DMS153 treated with DMSO at 0.1 percent for 48 hours (cell line): Measurements from ENCODE around the gene PNLIPRP2.

ENCODE experiments used
- DNase-seq: peaks from one replicate; lab custom pipeline; 2025; ENCODE audit not compliant: unreplicated experiment; lab: John Stamatoyannopoulos, UW

PNLIPRP2 gene

GRCh38 chr10:116679351-116679750 is 58.6 kb downstream of the PNLIPRP2 start:
- DNase-seq: no peak

- no peak for DNase-seq
Observed at GRCh38 chr10:116683166-116683565, 62.4 kb downstream of the PNLIPRP2 start.

- no peak for DNase-seq
Observed at GRCh38 chr10:116683821-116684220, 63.1 kb downstream of the PNLIPRP2 start.

GRCh38 chr10:116684781-116685180 is 64.0 kb downstream of the PNLIPRP2 start:
- no peak for DNase-seq

- DNase-seq: no peak
Observed at GRCh38 chr10:116685807-116686206, 65.1 kb downstream of the PNLIPRP2 start.

GRCh38 chr10:116686632-116687031 is 65.9 kb downstream of the PNLIPRP2 start:
- DNase-seq: no peak

- no peak for DNase-seq
Observed at GRCh38 chr10:116687633-116688032, 66.9 kb downstream of the PNLIPRP2 start.

GRCh38 chr10:116688241-116688711 is 67.5 kb downstream of the PNLIPRP2 start:
- DNase-seq: no peak

GRCh38 chr10:116688741-116689495 is 68.2 kb downstream of the PNLIPRP2 start:
- no peak for DNase-seq

- DNase-seq: no peak
Observed at GRCh38 chr10:116689744-116690143, 69.0 kb downstream of the PNLIPRP2 start.

GRCh38 chr10:116690356-116691322 is 69.9 kb downstream of the PNLIPRP2 start:
- DNase-seq: no peak

GRCh38 chr10:116691635-116692034 is 70.9 kb downstream of the PNLIPRP2 start:
- no peak for DNase-seq

- DNase-seq: no peak
Observed at GRCh38 chr10:116692225-116692624, 71.5 kb downstream of the PNLIPRP2 start.

- DNase-seq: no peak
Observed at GRCh38 chr10:116694243-116694926, 73.6 kb downstream of the PNLIPRP2 start.
